Mesodermal cell (in vitro differentiated cells): ENCODE data around the gene PSMG4.

ENCODE experiments used
- H3K27ac ChIP-seq: 2 replicates; pipeline ENCODE4 v1.7.0; 2013; ENCODE audit warnings: mild to moderate bottlenecking, low read depth, low read length, moderate library complexity; ENCODE audit not compliant: severe bottlenecking
- H3K36me3 ChIP-seq: 2 replicates; pipeline ENCODE4 v1.7.1; 2013; ENCODE audit warnings: mild to moderate bottlenecking, low read length, moderate library complexity; ENCODE audit not compliant: control insufficient read depth, insufficient read depth
- H3K4me1 ChIP-seq: one replicate; pipeline ENCODE4 v1.7.1; 2013; ENCODE audit warnings: mild to moderate bottlenecking, low read length; ENCODE audit not compliant: insufficient read depth, control insufficient read depth, poor library complexity, severe bottlenecking
- H3K4me3 ChIP-seq: 2 replicates; pipeline ENCODE4 v1.7.0; 2013; ENCODE audit warnings: low read length, control low read depth, mild to moderate bottlenecking; ENCODE audit not compliant: insufficient read depth, poor library complexity, severe bottlenecking; ENCODE audit errors: extremely low read depth
- H3K9me3 ChIP-seq: 2 replicates; pipeline ENCODE4 v1.7.1; 2013; ENCODE audit warnings: mild to moderate bottlenecking, low read length, moderate library complexity; ENCODE audit not compliant: control insufficient read depth
- WGBS, 2 experiments: methylation state at CpG; one replicate each; pipeline ENCODE4 v1.1.5; 2013; ENCODE audit warnings: missing lambda C conversion rate in 2 of 2; ENCODE audit not compliant: insufficient coverage in 2 of 2; 5-methylcytosine and 5-hydroxymethylcytosine counted together

PSMG4 gene

GRCh38 chr6:3285049-3285639 is 26.4 kb downstream of the PSMG4 start:
- H3K4me3 ChIP-seq = no peak overlapping the region
- 96% methylated on average over 18 to 19 of the region's 19 CpGs for WGBS, 2 experiments
- peaks cover 7% of the 10 kb centered on the region for H3K4me1 ChIP-seq
- no peaks in the 10 kb centered on the region for H3K36me3 ChIP-seq
- H3K9me3 ChIP-seq = no peaks in the 10 kb centered on the region
- no peak overlapping the region for H3K27ac ChIP-seq

GRCh38 chr6:3285732-3286131 is 27.0 kb downstream of the PSMG4 start:
- 90 to 91% methylated on average over 13 to 14 of the region's 14 CpGs for WGBS, 2 experiments
- no peaks in the 10 kb centered on the region for H3K9me3 ChIP-seq
- no peak overlapping the region for H3K27ac ChIP-seq
- H3K4me1 ChIP-seq = peaks cover 7% of the 10 kb centered on the region
- H3K4me3 ChIP-seq = no peak overlapping the region
- no peaks in the 10 kb centered on the region for H3K36me3 ChIP-seq

GRCh38 chr6:3286641-3287171 is 28.0 kb downstream of the PSMG4 start:
- H3K9me3 ChIP-seq = no peaks in the 10 kb centered on the region
- no peak overlapping the region for H3K27ac ChIP-seq
- no peaks in the 10 kb centered on the region for H3K36me3 ChIP-seq
- no peaks in the 10 kb centered on the region for H3K4me1 ChIP-seq
- 95 to 97% methylated on average over 19 to 20 of the region's 24 CpGs for WGBS, 2 experiments
- no peak overlapping the region for H3K4me3 ChIP-seq

- no peaks in the 10 kb centered on the region for H3K9me3 ChIP-seq
- H3K4me1 ChIP-seq = no peaks in the 10 kb centered on the region
- H3K27ac ChIP-seq = no peak overlapping the region
- no peaks in the 10 kb centered on the region for H3K36me3 ChIP-seq
- H3K4me3 ChIP-seq = no peak overlapping the region
- 75 to 100% methylated on average over 1 to 6 of the region's 9 CpGs for WGBS, 2 experiments
Observed at GRCh38 chr6:3287308-3287707, 28.6 kb downstream of the PSMG4 start.

- H3K4me1 ChIP-seq = peaks cover 1% of the 10 kb centered on the region
- H3K4me3 ChIP-seq = no peak overlapping the region
- no peaks in the 10 kb centered on the region for H3K9me3 ChIP-seq
- H3K36me3 ChIP-seq = no peaks in the 10 kb centered on the region
- H3K27ac ChIP-seq = no peak overlapping the region
- 90 to 96% methylated on average over 16 of the region's 17 CpGs for WGBS, 2 experiments
Observed at GRCh38 chr6:3287976-3288707, 29.4 kb downstream of the PSMG4 start.

GRCh38 chr6:3288711-3289663 is 30.2 kb downstream of the PSMG4 start:
- no peaks in the 10 kb centered on the region for H3K9me3 ChIP-seq
- H3K4me3 ChIP-seq = no peak overlapping the region
- no peak overlapping the region for H3K27ac ChIP-seq
- peaks cover 2% of the 10 kb centered on the region for H3K4me1 ChIP-seq
- WGBS, 2 experiments = 96 to 97% methylated on average over 12 to 21 of the region's 21 CpGs
- H3K36me3 ChIP-seq = no peaks in the 10 kb centered on the region

GRCh38 chr6:3289664-3290055 is 30.9 kb downstream of the PSMG4 start:
- H3K4me3 ChIP-seq = no peak overlapping the region
- H3K9me3 ChIP-seq = no peaks in the 10 kb centered on the region
- H3K36me3 ChIP-seq = no peaks in the 10 kb centered on the region
- H3K27ac ChIP-seq = no peak overlapping the region
- 93 to 98% methylated on average over 6 of the region's 7 CpGs for WGBS, 2 experiments
- H3K4me1 ChIP-seq = peaks cover 2% of the 10 kb centered on the region

- Histone ChIP-seq H3K27ac (no peak overlapping the region), H3K4me3 (no peak overlapping the region), H3K9me3 (no peaks in the 10 kb centered on the region), H3K36me3 (no peaks in the 10 kb centered on the region), H3K4me1 (peaks cover 2% of the 10 kb centered on the region)
- 93 to 97% methylated on average over 11 to 12 of the region's 15 CpGs for WGBS, 2 experiments
Observed at GRCh38 chr6:3290149-3290930, 31.6 kb downstream of the PSMG4 start.

GRCh38 chr6:3290931-3291211 is 32.1 kb downstream of the PSMG4 start:
- Histone ChIP-seq H3K36me3 (no peaks in the 10 kb centered on the region), H3K4me3 (no peak overlapping the region), H3K9me3 (no peaks in the 10 kb centered on the region), H3K4me1 (peaks cover 2% of the 10 kb centered on the region), H3K27ac (no peak overlapping the region)
- 90 to 91% methylated on average over 11 of the region's 11 CpGs for WGBS, 2 experiments

GRCh38 chr6:3291346-3291745 is 32.6 kb downstream of the PSMG4 start:
- Histone ChIP-seq H3K4me1 (peaks cover 2% of the 10 kb centered on the region), H3K36me3 (no peaks in the 10 kb centered on the region), H3K27ac (no peak overlapping the region), H3K9me3 (no peaks in the 10 kb centered on the region), H3K4me3 (no peak overlapping the region)
- WGBS, 2 experiments = 89% methylated on average over 3 of the region's 4 CpGs; no CpG with 5 or more reads in 1 of the 2 experiments
